NCI-H2081 (cell line): ENCODE data around the gene PITHD1.
"Not testable (repeated sequence)": the region's sequence is repeated elsewhere in the genome, so short reads cannot be mapped to it uniquely, and the experiment has no call there.

Experiments used
- DNase-seq, 2 experiments: peaks; one replicate each; lab custom pipeline; 2025; lab: John Stamatoyannopoulos, UW

PITHD1 gene

GRCh38 chr1:23825762-23826522, 47.7 kb downstream of the PITHD1 start:
- DNase-seq = no peak

- not testable (repeated sequence) for DNase-seq
Measured at GRCh38 chr1:23826590-23826989, 48.4 kb downstream of the PITHD1 start.

GRCh38 chr1:23827717-23828116, 49.5 kb downstream of the PITHD1 start:
- DNase-seq = no peak

- DNase-seq = not testable (repeated sequence)
Measured at GRCh38 chr1:23834156-23834555, 55.9 kb downstream of the PITHD1 start.

- no peak for DNase-seq
Measured at GRCh38 chr1:23836037-23836436, 57.8 kb downstream of the PITHD1 start.
